Effector memory CD4-positive, alpha-beta T cell (primary cell): ENCODE measurements around the gene KLHL17.

Experiments used
- DNase-seq, 3 donors: peaks; one replicate each; pipeline ENCODE4 v3.0.0-alpha.2; 2020
- H3K27ac ChIP-seq: 2 replicates; pipeline ENCODE4 v1.7.0; 2013; ENCODE audit warnings: mild to moderate bottlenecking, low read length, moderate library complexity; ENCODE audit not compliant: insufficient read depth, poor library complexity, severe bottlenecking
- H3K27me3 ChIP-seq: replicated peaks from 2 replicates; pipeline ENCODE4 v1.7.0; 2013; ENCODE audit warnings: mild to moderate bottlenecking, low read length; ENCODE audit not compliant: insufficient read depth, control insufficient read depth, poor library complexity, severe bottlenecking
- H3K36me3 ChIP-seq: 2 replicates; pipeline ENCODE4 v1.7.0; 2013; ENCODE audit warnings: mild to moderate bottlenecking, low read length, moderate library complexity; ENCODE audit not compliant: control insufficient read depth, insufficient read depth
- H3K4me1 ChIP-seq: 2 replicates; pipeline ENCODE4 v1.7.0; 2013; ENCODE audit warnings: low read length, mild to moderate bottlenecking; ENCODE audit not compliant: control insufficient read depth, insufficient read depth, poor library complexity, severe bottlenecking
- H3K4me3 ChIP-seq: 2 replicates; pipeline ENCODE4 v1.7.0; 2013; ENCODE audit warnings: low read length, low read depth, mild to moderate bottlenecking; ENCODE audit not compliant: insufficient read depth, poor library complexity, severe bottlenecking
- H3K9me3 ChIP-seq: 2 replicates; pipeline ENCODE4 v1.7.0; 2013; ENCODE audit warnings: mild to moderate bottlenecking, low read length, moderate library complexity; ENCODE audit not compliant: control insufficient read depth

KLHL17 gene

GRCh38 chr1:952603-953002, 7.8 kb upstream of the KLHL17 start:
- Histone ChIP-seq H3K9me3 (no peaks in the 10 kb centered on the region), H3K4me3 (no peak overlapping the region), H3K36me3 (peaks cover 93% of the 10 kb centered on the region), H3K27me3 (no peaks in the 10 kb centered on the region), H3K4me1 (peaks cover 5% of the 10 kb centered on the region), H3K27ac (no peak overlapping the region)
- DNase-seq = no peak

GRCh38 chr1:953524-954320, 6.7 kb upstream of the KLHL17 start:
- no peak for DNase-seq
- H3K36me3 ChIP-seq = peaks cover 83% of the 10 kb centered on the region
- H3K4me3 ChIP-seq = no peak overlapping the region
- H3K4me1 ChIP-seq = peaks cover 16% of the 10 kb centered on the region
- no peak overlapping the region for H3K27ac ChIP-seq
- H3K27me3 ChIP-seq = no peaks in the 10 kb centered on the region
- no peaks in the 10 kb centered on the region for H3K9me3 ChIP-seq

GRCh38 chr1:954927-955326, 5.5 kb upstream of the KLHL17 start:
- H3K4me3 ChIP-seq = no peak overlapping the region
- DNase-seq = no peak
- H3K9me3 ChIP-seq = no peaks in the 10 kb centered on the region
- no peak overlapping the region for H3K27ac ChIP-seq
- H3K4me1 ChIP-seq = peaks cover 24% of the 10 kb centered on the region
- H3K27me3 ChIP-seq = no peaks in the 10 kb centered on the region
- H3K36me3 ChIP-seq = peaks cover 71% of the 10 kb centered on the region

- Histone ChIP-seq H3K36me3 (peaks cover 65% of the 10 kb centered on the region), H3K4me3 (no peak overlapping the region), H3K27ac (no peak overlapping the region), H3K9me3 (no peaks in the 10 kb centered on the region), H3K4me1 (peaks cover 28% of the 10 kb centered on the region), H3K27me3 (no peaks in the 10 kb centered on the region)
- DNase-seq = no peak
Measured at GRCh38 chr1:955474-955873, 4.9 kb upstream of the KLHL17 start.

GRCh38 chr1:956636-957035, 3.7 kb upstream of the KLHL17 start:
- no peak overlapping the region for H3K4me3 ChIP-seq
- no peaks in the 10 kb centered on the region for H3K9me3 ChIP-seq
- peaks cover 54% of the 10 kb centered on the region for H3K36me3 ChIP-seq

GRCh38 chr1:958823-959730, 1.3 kb upstream of the KLHL17 start, which contains the start of gene NOC2L:
NOC2L (minus strand) TSS chr1:959256; CDS start chr1:959240, 16 bp downstream.
- Histone ChIP-seq H3K4me3 (peak within 1 kb of the TSS; percentile 95), H3K27me3 (no peaks in the 10 kb centered on the region), H3K36me3 (peaks cover 32% of the 10 kb centered on the region), H3K4me1 (peaks cover 33% of the 10 kb centered on the region), H3K9me3 (no peaks in the 10 kb centered on the region), H3K27ac (peak within 1 kb of the TSS; percentile 71)
- DNase-seq = peak; percentile 90 to 95 (median 91)

More at GRCh38 chr1:956636-957035, 3.7 kb upstream of the KLHL17 start:
- Histone ChIP-seq H3K27me3 (no peaks in the 10 kb centered on the region), H3K4me1 (peaks cover 33% of the 10 kb centered on the region), H3K27ac (no peak overlapping the region)
- DNase-seq = no peak

GRCh38 chr1:959731-960362, 537 bp upstream of the KLHL17 start:
- peak overlapping the region; percentile 95 for H3K4me3 ChIP-seq
- H3K27me3 ChIP-seq = no peaks in the 10 kb centered on the region
- no peak for DNase-seq
- H3K27ac ChIP-seq = peak overlapping the region; percentile 20
- no peaks in the 10 kb centered on the region for H3K9me3 ChIP-seq
- peaks cover 25% of the 10 kb centered on the region for H3K36me3 ChIP-seq
- H3K4me1 ChIP-seq = peaks cover 33% of the 10 kb centered on the region

- Histone ChIP-seq H3K27me3 (no peaks in the 10 kb centered on the region), H3K36me3 (peaks cover 11% of the 10 kb centered on the region), H3K4me1 (peaks cover 35% of the 10 kb centered on the region), H3K9me3 (no peaks in the 10 kb centered on the region), H3K4me3 (peak overlapping the region; percentile 54), H3K27ac (no peak overlapping the region)
- DNase-seq = no peak
Measured at GRCh38 chr1:961132-961669, 817 bp downstream of the KLHL17 start.

GRCh38 chr1:962381-963300, 2.3 kb downstream of the KLHL17 start:
- peaks cover 3% of the 10 kb centered on the region for H3K36me3 ChIP-seq
- peaks cover 38% of the 10 kb centered on the region for H3K4me1 ChIP-seq
- H3K9me3 ChIP-seq = no peaks in the 10 kb centered on the region
- no peak overlapping the region for H3K4me3 ChIP-seq
- no peaks in the 10 kb centered on the region for H3K27me3 ChIP-seq
- H3K27ac ChIP-seq = no peak overlapping the region
- DNase-seq = no peak
